Erythroblast (primary cell): ENCODE measurements around the gene WDR88.

ENCODE experiments used
- GATA1 ChIP-seq: IDR thresholded peaks from 2 replicates; pipeline ENCODE4 v1.6.1; 2011; ENCODE audit warnings: low read depth, mild to moderate bottlenecking, control low read depth, low read length, moderate library complexity
- POLR2A ChIP-seq: IDR thresholded peaks from 2 replicates; pipeline ENCODE4 v1.6.1; 2011; ENCODE audit warnings: mild to moderate bottlenecking, low read length

DNA sequence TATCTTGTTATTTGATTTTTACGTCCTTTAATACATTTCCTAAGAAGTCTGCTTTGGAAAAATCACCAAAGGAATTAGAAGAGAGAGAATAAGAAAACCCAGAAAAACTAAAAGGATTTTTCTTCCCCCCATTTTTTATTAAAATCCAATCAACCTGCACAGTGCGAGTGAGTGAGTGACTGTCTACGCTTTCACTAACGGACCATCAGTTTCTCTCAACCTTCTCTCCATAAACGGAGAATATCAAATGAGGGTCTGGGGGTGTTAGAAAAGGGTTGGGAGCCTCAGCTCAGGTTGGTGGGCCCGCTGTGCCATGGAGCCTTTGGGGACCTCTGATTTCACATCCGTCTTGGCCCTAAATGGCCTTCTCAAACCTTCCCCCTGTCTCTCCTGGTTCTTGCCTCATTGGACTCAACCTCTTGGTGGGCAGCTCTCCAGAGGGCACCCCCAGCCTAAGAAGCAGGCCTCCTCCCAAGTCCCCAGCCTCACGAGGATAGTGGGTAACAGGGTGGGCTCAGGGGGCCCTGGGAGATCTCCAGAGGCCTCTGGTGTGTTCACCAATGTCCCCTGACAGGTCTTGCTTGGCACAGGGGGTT, 61.5 kb downstream of the WDR88 start:
- TF ChIP-seq POLR2A (no peak), GATA1 (no peak)
